ENCODE data around the gene SIRT1. TPM values are rescaled to one million over a fixed set of nuclear protein-coding genes. Genes with fewer than 3 reads are reported as not detected.
"Not testable (repeated sequence)": the region's sequence is repeated elsewhere in the genome, so short reads cannot be mapped to it uniquely, and the experiment has no call there.

Gene SIRT1
- total RNA-seq, 1 donor: 40.0 TPM

- peaks cover 17% of the 10 kb centered on the region for H3K4me1 ChIP-seq (ENCODE audit: insufficient read depth, low read length)
- no peaks in the 10 kb centered on the region for H3K27me3 ChIP-seq (ENCODE audit: insufficient read depth, low read length)
- no peak overlapping the region for H3K4me3 ChIP-seq (ENCODE audit: low read length)
- H3K9me3 ChIP-seq (ENCODE audit: low read depth, low read length): no peaks in the 10 kb centered on the region
Measured at GRCh38 chr10:67861750-67862432, 22.6 kb upstream of the SIRT1 start.

GRCh38 chr10:67863094-67863493, 21.4 kb upstream of the SIRT1 start:
- Histone ChIP-seq H3K4me3 (ENCODE audit: low read length) (no peak overlapping the region), H3K27me3 (ENCODE audit: insufficient read depth, low read length) (no peaks in the 10 kb centered on the region), H3K4me1 (ENCODE audit: insufficient read depth, low read length) (peaks cover 17% of the 10 kb centered on the region), H3K9me3 (ENCODE audit: low read depth, low read length) (no peaks in the 10 kb centered on the region)

GRCh38 chr10:67864607-67865371, 19.7 kb upstream of the SIRT1 start:
- Histone ChIP-seq H3K27me3 (ENCODE audit: insufficient read depth, low read length) (no peaks in the 10 kb centered on the region), H3K4me1 (ENCODE audit: insufficient read depth, low read length) (peaks cover 17% of the 10 kb centered on the region), H3K9me3 (ENCODE audit: low read depth, low read length) (no peaks in the 10 kb centered on the region), H3K4me3 (ENCODE audit: low read length) (no peak overlapping the region)

GRCh38 chr10:67868132-67868531, 16.3 kb upstream of the SIRT1 start:
- Histone ChIP-seq H3K4me1 (ENCODE audit: insufficient read depth, low read length) (peaks cover 17% of the 10 kb centered on the region), H3K9me3 (ENCODE audit: low read depth, low read length) (no peaks in the 10 kb centered on the region), H3K4me3 (ENCODE audit: low read length) (no peak overlapping the region), H3K27me3 (ENCODE audit: insufficient read depth, low read length) (no peaks in the 10 kb centered on the region)

- Histone ChIP-seq H3K9me3 (ENCODE audit: low read depth, low read length) (no peaks in the 10 kb centered on the region), H3K27me3 (ENCODE audit: insufficient read depth, low read length) (no peaks in the 10 kb centered on the region), H3K4me3 (ENCODE audit: low read length) (no peak overlapping the region), H3K4me1 (ENCODE audit: insufficient read depth, low read length) (peaks cover 3% of the 10 kb centered on the region)
Measured at GRCh38 chr10:67869996-67870395, 14.5 kb upstream of the SIRT1 start.

- H3K27me3 ChIP-seq (ENCODE audit: insufficient read depth, low read length): no peaks in the 10 kb centered on the region
- no peaks in the 10 kb centered on the region for H3K9me3 ChIP-seq (ENCODE audit: low read depth, low read length)
- H3K4me1 ChIP-seq (ENCODE audit: insufficient read depth, low read length): no peaks in the 10 kb centered on the region
- H3K4me3 ChIP-seq (ENCODE audit: low read length): no peak overlapping the region
Measured at GRCh38 chr10:67875340-67876238, 8.9 kb upstream of the SIRT1 start.

GRCh38 chr10:67877421-67877820, 7.0 kb upstream of the SIRT1 start:
- not testable (repeated sequence) for H3K9me3 ChIP-seq (ENCODE audit: low read depth, low read length); H3K27me3 ChIP-seq (ENCODE audit: insufficient read depth, low read length); H3K4me3 ChIP-seq (ENCODE audit: low read length); H3K4me1 ChIP-seq (ENCODE audit: insufficient read depth, low read length)

GRCh38 chr10:67878133-67878532, 6.3 kb upstream of the SIRT1 start:
- Histone ChIP-seq H3K9me3 (ENCODE audit: low read depth, low read length) (no peaks in the 10 kb centered on the region), H3K4me3 (ENCODE audit: low read length) (no peak overlapping the region), H3K4me1 (ENCODE audit: insufficient read depth, low read length) (no peaks in the 10 kb centered on the region), H3K27me3 (ENCODE audit: insufficient read depth, low read length) (no peaks in the 10 kb centered on the region)

GRCh38 chr10:67883710-67884312, 645 bp upstream of the SIRT1 start:
- H3K4me1 ChIP-seq (ENCODE audit: insufficient read depth, low read length): peaks cover 33% of the 10 kb centered on the region
- H3K4me3 ChIP-seq (ENCODE audit: low read length): peak overlapping the region; percentile 89
- H3K27me3 ChIP-seq (ENCODE audit: insufficient read depth, low read length): no peaks in the 10 kb centered on the region

GRCh38 chr10:67884842-67885670, 600 bp downstream of the SIRT1 start:
- peaks cover 33% of the 10 kb centered on the region for H3K4me1 ChIP-seq (ENCODE audit: insufficient read depth, low read length)
- H3K27me3 ChIP-seq (ENCODE audit: insufficient read depth, low read length): no peaks in the 10 kb centered on the region
- peak overlapping the region; percentile 89 for H3K4me3 ChIP-seq (ENCODE audit: low read length)
- H3K9me3 ChIP-seq (ENCODE audit: low read depth, low read length): no peaks in the 10 kb centered on the region

More at GRCh38 chr10:67883710-67884312, 645 bp upstream of the SIRT1 start:
- no peaks in the 10 kb centered on the region for H3K9me3 ChIP-seq (ENCODE audit: low read depth, low read length)

- no peak overlapping the region for H3K4me3 ChIP-seq (ENCODE audit: low read length)
- no peaks in the 10 kb centered on the region for H3K4me1 ChIP-seq (ENCODE audit: insufficient read depth, low read length)
- H3K9me3 ChIP-seq (ENCODE audit: low read depth, low read length): no peaks in the 10 kb centered on the region
- no peaks in the 10 kb centered on the region for H3K27me3 ChIP-seq (ENCODE audit: insufficient read depth, low read length)
Measured at GRCh38 chr10:67893637-67894036, 9.2 kb downstream of the SIRT1 start.

GRCh38 chr10:67903581-67903980, 19.1 kb downstream of the SIRT1 start:
- no peaks in the 10 kb centered on the region for H3K4me1 ChIP-seq (ENCODE audit: insufficient read depth, low read length)
- no peaks in the 10 kb centered on the region for H3K27me3 ChIP-seq (ENCODE audit: insufficient read depth, low read length)
- H3K9me3 ChIP-seq (ENCODE audit: low read depth, low read length): no peaks in the 10 kb centered on the region
- H3K4me3 ChIP-seq (ENCODE audit: low read length): no peak overlapping the region

- Histone ChIP-seq H3K4me1 (ENCODE audit: insufficient read depth, low read length) (no peaks in the 10 kb centered on the region), H3K4me3 (ENCODE audit: low read length) (no peak overlapping the region), H3K9me3 (ENCODE audit: low read depth, low read length) (no peaks in the 10 kb centered on the region), H3K27me3 (ENCODE audit: insufficient read depth, low read length) (no peaks in the 10 kb centered on the region)
Measured at GRCh38 chr10:67912331-67912946, 28.0 kb downstream of the SIRT1 start.

Measured in mononuclear cell (primary cell).